Measurements from ENCODE around the gene GALNT9. TPM values are rescaled to one million over a fixed set of nuclear protein-coding genes. Genes with fewer than 3 reads are reported as not detected.
"Not testable (repeated sequence)": the region's sequence is repeated elsewhere in the genome, so short reads cannot be mapped to it uniquely, and the experiment has no call there.

Gene GALNT9
- total RNA-seq, 1 donor from 2014 or later, result not detected

GRCh38 chr12:132199101-132199500, 130.3 kb downstream of the GALNT9 start:
- no peaks in the 10 kb centered on the region for H3K27me3 ChIP-seq (ENCODE audit: control insufficient read depth, insufficient read depth, low read length)

GRCh38 chr12:132197581-132198354, 131.6 kb downstream of the GALNT9 start:
- no peak for TF ChIP-seq CTCF (IDR thresholded peaks at IDR 0.05; ENCODE audit: insufficient read depth, low read length, severe bottlenecking)
- H3K27me3 ChIP-seq (ENCODE audit: control insufficient read depth, insufficient read depth, low read length), result no peaks in the 10 kb centered on the region
- H3K36me3 ChIP-seq (ENCODE audit: control insufficient read depth, insufficient read depth, low read length), result no peaks in the 10 kb centered on the region
- H3K4me3 ChIP-seq (ENCODE audit: low read depth, low read length), result no peak overlapping the region
- no peak for DNase-seq (ENCODE audit: low read depth)
- FAIRE-seq, result no peak

More at GRCh38 chr12:132199101-132199500, 130.3 kb downstream of the GALNT9 start:
- FAIRE-seq (no peak), DNase-seq (ENCODE audit: low read depth) (no peak)
- no peak overlapping the region for H3K4me3 ChIP-seq (ENCODE audit: low read depth, low read length)
- H3K36me3 ChIP-seq (ENCODE audit: control insufficient read depth, insufficient read depth, low read length), result no peaks in the 10 kb centered on the region
- TF ChIP-seq CTCF (IDR thresholded peaks at IDR 0.05; ENCODE audit: insufficient read depth, low read length, severe bottlenecking), result no peak

- TF ChIP-seq CTCF (IDR thresholded peaks at IDR 0.05; ENCODE audit: insufficient read depth, low read length, severe bottlenecking), result no peak
- Histone ChIP-seq H3K36me3 (ENCODE audit: control insufficient read depth, insufficient read depth, low read length) (no peaks in the 10 kb centered on the region), H3K4me3 (ENCODE audit: low read depth, low read length) (no peak overlapping the region), H3K27me3 (ENCODE audit: control insufficient read depth, insufficient read depth, low read length) (no peaks in the 10 kb centered on the region)
- FAIRE-seq, result no peak
- DNase-seq (ENCODE audit: low read depth), result no peak
Observed at GRCh38 chr12:132196873-132197390, 132.5 kb downstream of the GALNT9 start.

GRCh38 chr12:132196038-132196872, 133.1 kb downstream of the GALNT9 start:
- no peak for FAIRE-seq
- no peaks in the 10 kb centered on the region for H3K27me3 ChIP-seq (ENCODE audit: control insufficient read depth, insufficient read depth, low read length)
- H3K4me3 ChIP-seq (ENCODE audit: low read depth, low read length), result no peak overlapping the region
- TF ChIP-seq CTCF (IDR thresholded peaks at IDR 0.05; ENCODE audit: insufficient read depth, low read length, severe bottlenecking), result no peak
- no peak for DNase-seq (ENCODE audit: low read depth)
- H3K36me3 ChIP-seq (ENCODE audit: control insufficient read depth, insufficient read depth, low read length), result no peaks in the 10 kb centered on the region

- not testable (repeated sequence) for H3K36me3 ChIP-seq (ENCODE audit: control insufficient read depth, insufficient read depth, low read length); H3K4me3 ChIP-seq (ENCODE audit: low read depth, low read length); H3K27me3 ChIP-seq (ENCODE audit: control insufficient read depth, insufficient read depth, low read length); DNase-seq (ENCODE audit: low read depth); FAIRE-seq
Observed at GRCh38 chr12:132195242-132195641, 134.1 kb downstream of the GALNT9 start.

GRCh38 chr12:132194556-132194955, 134.8 kb downstream of the GALNT9 start:
- no peaks in the 10 kb centered on the region for H3K27me3 ChIP-seq (ENCODE audit: control insufficient read depth, insufficient read depth, low read length)
- FAIRE-seq (no peak), DNase-seq (ENCODE audit: low read depth) (no peak)

More at GRCh38 chr12:132194556-132194955, 134.8 kb downstream of the GALNT9 start:
- Histone ChIP-seq H3K36me3 (ENCODE audit: control insufficient read depth, insufficient read depth, low read length) (no peaks in the 10 kb centered on the region), H3K4me3 (ENCODE audit: low read depth, low read length) (no peak overlapping the region)
- TF ChIP-seq CTCF (IDR thresholded peaks at IDR 0.05; ENCODE audit: insufficient read depth, low read length, severe bottlenecking), result no peak
